ENCODE data around the gene PRKACA.
"Not testable (repeated sequence)": the region's sequence is repeated elsewhere in the genome, so short reads cannot be mapped to it uniquely, and the experiment has no call there.

Gene PRKACA

GRCh38 chr19:14148751-14149410, 31.3 kb upstream of the PRKACA start:
- H3K4me3 ChIP-seq (ENCODE audit: low read depth, low read length) = no peak overlapping the region

- H3K4me3 ChIP-seq (ENCODE audit: low read depth, low read length) = no peak overlapping the region
These were observed 30.4 kb upstream of the PRKACA start for GRCh38 chr19:14147797-14148605.

GRCh38 chr19:14146789-14147216, 29.2 kb upstream of the PRKACA start:
- H3K4me3 ChIP-seq (ENCODE audit: low read depth, low read length) = no peak overlapping the region

GRCh38 chr19:14146169-14146568, 28.6 kb upstream of the PRKACA start:
- not testable (repeated sequence) for H3K4me3 ChIP-seq (ENCODE audit: low read depth, low read length)

GRCh38 chr19:14145381-14145780, 27.8 kb upstream of the PRKACA start:
- no peak overlapping the region for H3K4me3 ChIP-seq (ENCODE audit: low read depth, low read length)

- no peak overlapping the region for H3K4me3 ChIP-seq (ENCODE audit: low read depth, low read length)
These were observed 25.0 kb upstream of the PRKACA start for GRCh38 chr19:14142262-14143190.

- no peak overlapping the region for H3K4me3 ChIP-seq (ENCODE audit: low read depth, low read length)
These were observed 23.5 kb upstream of the PRKACA start for GRCh38 chr19:14141041-14141440.

GRCh38 chr19:14139944-14140343, 22.4 kb upstream of the PRKACA start:
- no peak overlapping the region for H3K4me3 ChIP-seq (ENCODE audit: low read depth, low read length)

GRCh38 chr19:14138576-14139265, 21.2 kb upstream of the PRKACA start:
- no peak overlapping the region for H3K4me3 ChIP-seq (ENCODE audit: low read depth, low read length)

- H3K4me3 ChIP-seq (ENCODE audit: low read depth, low read length) = peak within 1 kb of the TSS; percentile 53
These were observed 19.1 kb upstream of the PRKACA start, which contains the start of gene ASF1B for GRCh38 chr19:14136509-14137281. Gene ASF1B, minus strand, starts transcription at chr19:14136589. Its CDS starts 133 bp downstream, at chr19:14136456.

- peak overlapping the region; percentile 53 for H3K4me3 ChIP-seq (ENCODE audit: low read depth, low read length)
These were observed 18.5 kb upstream of the PRKACA start for GRCh38 chr19:14135985-14136508.

GRCh38 chr19:14135355-14135754, 17.8 kb upstream of the PRKACA start:
- peak overlapping the region; percentile 53 for H3K4me3 ChIP-seq (ENCODE audit: low read depth, low read length)

GRCh38 chr19:14127929-14128509, 10.5 kb upstream of the PRKACA start:
- H3K4me3 ChIP-seq (ENCODE audit: low read depth, low read length) = no peak overlapping the region

- H3K4me3 ChIP-seq (ENCODE audit: low read depth, low read length) = no peak overlapping the region
These were observed 9.6 kb upstream of the PRKACA start for GRCh38 chr19:14127176-14127575.

- H3K4me3 ChIP-seq (ENCODE audit: low read depth, low read length) = no peak overlapping the region
These were observed 5.4 kb upstream of the PRKACA start for GRCh38 chr19:14122924-14123323.

- H3K4me3 ChIP-seq (ENCODE audit: low read depth, low read length) = no peak overlapping the region
These were observed 2.9 kb upstream of the PRKACA start for GRCh38 chr19:14120497-14120780.

- H3K4me3 ChIP-seq (ENCODE audit: low read depth, low read length) = no peak overlapping the region
These were observed 2.3 kb upstream of the PRKACA start for GRCh38 chr19:14119644-14120496.

GRCh38 chr19:14119146-14119545, 1.6 kb upstream of the PRKACA start:
- no peak overlapping the region for H3K4me3 ChIP-seq (ENCODE audit: low read depth, low read length)
